Measurements from ENCODE around the gene SYTL5. TPM values are rescaled to one million over a fixed set of nuclear protein-coding genes. Genes with fewer than 3 reads are reported as not detected.

SYTL5 gene
- total and polyA plus RNA-seq, 4 donors, result 0.83 to 8.4 (median 1.5) TPM

DNA sequence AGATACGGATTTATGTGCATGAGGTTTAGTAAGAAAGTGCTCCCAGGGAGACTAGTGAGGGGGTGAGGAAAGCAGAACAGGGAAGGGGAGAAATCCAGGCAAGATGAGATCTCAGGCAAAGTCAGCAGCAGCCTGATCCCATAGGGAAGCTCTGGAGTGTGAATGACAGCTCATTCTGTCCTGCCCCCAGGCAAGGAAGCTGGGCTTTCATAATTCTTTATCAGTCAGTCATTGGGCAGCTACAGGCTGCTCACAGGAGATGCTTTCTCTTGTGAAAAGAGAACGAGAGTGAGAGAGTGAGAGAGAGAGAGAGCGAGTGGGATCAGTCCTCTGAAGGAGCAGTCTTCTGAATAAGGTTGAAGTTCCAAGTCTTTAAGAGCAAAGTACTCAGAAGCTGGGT is 166.2 kb downstream of the SYTL5 start:
- TF ChIP-seq, protein P1, sequence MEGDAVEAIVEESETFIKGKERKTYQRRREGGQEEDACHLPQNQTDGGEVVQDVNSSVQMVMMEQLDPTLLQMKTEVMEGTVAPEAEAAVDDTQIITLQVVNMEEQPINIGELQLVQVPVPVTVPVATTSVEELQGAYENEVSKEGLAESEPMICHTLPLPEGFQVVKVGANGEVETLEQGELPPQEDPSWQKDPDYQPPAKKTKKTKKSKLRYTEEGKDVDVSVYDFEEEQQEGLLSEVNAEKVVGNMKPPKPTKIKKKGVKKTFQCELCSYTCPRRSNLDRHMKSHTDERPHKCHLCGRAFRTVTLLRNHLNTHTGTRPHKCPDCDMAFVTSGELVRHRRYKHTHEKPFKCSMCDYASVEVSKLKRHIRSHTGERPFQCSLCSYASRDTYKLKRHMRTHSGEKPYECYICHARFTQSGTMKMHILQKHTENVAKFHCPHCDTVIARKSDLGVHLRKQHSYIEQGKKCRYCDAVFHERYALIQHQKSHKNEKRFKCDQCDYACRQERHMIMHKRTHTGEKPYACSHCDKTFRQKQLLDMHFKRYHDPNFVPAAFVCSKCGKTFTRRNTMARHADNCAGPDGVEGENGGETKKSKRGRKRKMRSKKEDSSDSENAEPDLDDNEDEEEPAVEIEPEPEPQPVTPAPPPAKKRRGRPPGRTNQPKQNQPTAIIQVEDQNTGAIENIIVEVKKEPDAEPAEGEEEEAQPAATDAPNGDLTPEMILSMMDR (IDR thresholded peaks at IDR 0.05; ENCODE audit: control extremely low read depth, extremely low read depth), result no peak
- DNase-seq, result no peak
- Histone ChIP-seq H3K9ac (ENCODE audit: insufficient read depth in 1 of 2, low read length in 2 of 2) (no peak overlapping the region), H3K36me3 (ENCODE audit: control insufficient read depth in 4 of 4, insufficient read depth in 4 of 4, low read length in 4 of 4) (no peaks in the 10 kb centered on the region), H3K27ac (ENCODE audit: low read depth in 1 of 2, low read length in 1 of 2) (no peak overlapping the region), H3K4me3 (no peak overlapping the region), H3K27me3 (ENCODE audit: control insufficient read depth in 3 of 3, insufficient read depth in 3 of 3, low read length in 2 of 3) (peaks cover 0 to 12% (median 9%) of the 10 kb centered on the region in 3 donors), H3K4me1 (ENCODE audit: control insufficient read depth in 5 of 5, insufficient read depth in 5 of 5, low read length in 5 of 5) (no peaks in the 10 kb centered on the region), H3K9me3 (ENCODE audit: control insufficient read depth in 4 of 4, insufficient read depth in 3 of 4, low read length in 3 of 4) (no peaks in the 10 kb centered on the region)
- WGBS, 2 donors, result 73 to 92% methylated on average over 3 of the region's 3 CpGs
- no peak for ATAC-seq (ENCODE audit: insufficient read depth, low FRiP score)

DNA sequence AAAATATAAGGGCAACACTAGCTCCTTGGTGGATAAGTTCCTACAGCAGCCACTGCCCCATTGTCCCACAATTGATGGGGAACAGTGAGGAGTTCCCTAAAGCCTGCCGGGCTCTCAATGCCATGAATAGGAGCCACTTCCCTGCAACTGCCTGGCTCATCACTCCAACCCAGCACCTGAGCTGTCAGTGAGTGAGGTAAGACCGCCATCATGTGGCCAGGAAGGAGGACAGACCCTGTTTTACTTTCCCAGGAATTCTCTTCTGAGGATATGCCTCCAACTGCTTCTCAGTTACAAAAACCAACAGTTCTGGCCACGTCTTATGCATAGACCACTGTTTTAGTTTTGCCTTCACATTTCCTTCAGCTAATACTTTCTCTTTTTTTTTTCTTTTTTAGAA is 168.8 kb downstream of the SYTL5 start:
- Histone ChIP-seq H3K9me3 (ENCODE audit: control insufficient read depth in 4 of 4, insufficient read depth in 3 of 4, low read length in 3 of 4) (no peaks in the 10 kb centered on the region), H3K27ac (ENCODE audit: low read depth in 1 of 2, low read length in 1 of 2) (no peak overlapping the region), H3K4me3 (no peak overlapping the region), H3K9ac (ENCODE audit: insufficient read depth in 1 of 2, low read length in 2 of 2) (no peak overlapping the region), H3K27me3 (ENCODE audit: control insufficient read depth in 3 of 3, insufficient read depth in 3 of 3, low read length in 2 of 3) (peaks cover 0 to 9% (median 9%) of the 10 kb centered on the region in 3 donors), H3K36me3 (ENCODE audit: control insufficient read depth in 4 of 4, insufficient read depth in 4 of 4, low read length in 4 of 4) (no peaks in the 10 kb centered on the region), H3K4me1 (ENCODE audit: control insufficient read depth in 5 of 5, insufficient read depth in 5 of 5, low read length in 5 of 5) (no peaks in the 10 kb centered on the region)
- TF ChIP-seq, protein P1 (IDR thresholded peaks at IDR 0.05; ENCODE audit: control extremely low read depth, extremely low read depth), result peak; percentile 5
- whole genome bisulfite sequencing, 2 donors, result 36 to 73% methylated on average over 2 to 3 of the region's 3 CpGs
- ATAC-seq (ENCODE audit: insufficient read depth, low FRiP score) (no peak), DNase-seq (peak; percentile 22 to 51 (median 42))

DNA sequence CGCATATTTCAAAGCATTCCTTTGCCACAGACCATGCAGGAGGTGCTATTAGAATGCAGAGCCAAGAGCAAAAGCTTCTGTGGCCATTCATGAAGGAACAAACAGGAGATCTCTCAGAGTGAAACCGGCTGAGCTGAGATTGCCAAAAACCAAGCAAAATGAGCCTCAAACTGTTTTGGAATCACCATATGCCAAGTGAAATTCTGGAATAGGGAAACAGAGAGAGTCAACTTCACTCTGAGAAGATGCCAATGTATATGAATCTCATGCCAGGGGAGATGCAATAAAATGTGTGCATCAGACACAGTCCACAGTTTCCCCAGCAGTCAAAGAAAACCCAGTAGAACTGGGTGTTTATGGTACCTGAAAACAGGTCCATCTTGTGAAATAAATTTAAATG is 172.0 kb downstream of the SYTL5 start:
- Histone ChIP-seq H3K4me1 (ENCODE audit: control insufficient read depth in 5 of 5, insufficient read depth in 5 of 5, low read length in 5 of 5) (no peaks in the 10 kb centered on the region), H3K27me3 (ENCODE audit: control insufficient read depth in 3 of 3, insufficient read depth in 3 of 3, low read length in 2 of 3) (peaks cover 0 to 9% (median 8%) of the 10 kb centered on the region in 3 donors), H3K4me3 (no peak overlapping the region), H3K27ac (ENCODE audit: low read depth in 1 of 2, low read length in 1 of 2) (no peak overlapping the region), H3K36me3 (ENCODE audit: control insufficient read depth in 4 of 4, insufficient read depth in 4 of 4, low read length in 4 of 4) (no peaks in the 10 kb centered on the region), H3K9me3 (ENCODE audit: control insufficient read depth in 4 of 4, insufficient read depth in 3 of 4, low read length in 3 of 4) (no peaks in the 10 kb centered on the region), H3K9ac (ENCODE audit: insufficient read depth in 1 of 2, low read length in 2 of 2) (no peak overlapping the region)
- TF ChIP-seq, protein P1 (IDR thresholded peaks at IDR 0.05; ENCODE audit: control extremely low read depth, extremely low read depth), result no peak
- no peak for ATAC-seq (ENCODE audit: insufficient read depth, low FRiP score)
- WGBS, 2 donors, result 60 to 79% methylated on average over 2 of the region's 2 CpGs
- DNase-seq, result no peak

Small RNA genes within 50 kb of the gene (small RNA-seq; reads per million reads assigned to genes)
- not detected for gene MIR548AJ2 (ENCODE audit: low replicate concordance)

Other genes with a start within 250 kb of the SYTL5 start
- gene CYBB, start 226.5 kb upstream of the SYTL5 start, total RNA-seq, result 100 to 1,000 TPM in 1 of 2 donors, 10 to 100 TPM in 1; 48.7 to 110 TPM
- gene CYBB, start 226.5 kb upstream of the SYTL5 start, polyA plus RNA-seq, result 10 to 100 TPM; 16.2 to 99.8 TPM
- gene DYNLT3, start 159.0 kb upstream of the SYTL5 start, total RNA-seq, result 10 to 100 TPM; 20.1 to 33.1 TPM
- gene DYNLT3, start 159.0 kb upstream of the SYTL5 start, polyA plus RNA-seq, result 10 to 100 TPM; 16.5 to 17.0 TPM
- gene SRPX, start 214.3 kb downstream of the SYTL5 start, total RNA-seq, result 10 to 100 TPM; 44.9 to 47.6 TPM
- 10 to 100 TPM; 43.4 to 71.0 TPM for gene SRPX, start 214.3 kb downstream of the SYTL5 start, polyA plus RNA-seq